HG02938 (cell line): Measurements from ENCODE around the gene GNAI1.

ENCODE experiments used
- ATAC-seq: cut with Tn5 transposase; IDR thresholded peaks from one replicate; pipeline ENCODE4 v1.9.1; 2021; ENCODE audit warnings: mild to moderate bottlenecking, moderate library complexity; ENCODE audit not compliant: unreplicated experiment

Gene GNAI1

DNA sequence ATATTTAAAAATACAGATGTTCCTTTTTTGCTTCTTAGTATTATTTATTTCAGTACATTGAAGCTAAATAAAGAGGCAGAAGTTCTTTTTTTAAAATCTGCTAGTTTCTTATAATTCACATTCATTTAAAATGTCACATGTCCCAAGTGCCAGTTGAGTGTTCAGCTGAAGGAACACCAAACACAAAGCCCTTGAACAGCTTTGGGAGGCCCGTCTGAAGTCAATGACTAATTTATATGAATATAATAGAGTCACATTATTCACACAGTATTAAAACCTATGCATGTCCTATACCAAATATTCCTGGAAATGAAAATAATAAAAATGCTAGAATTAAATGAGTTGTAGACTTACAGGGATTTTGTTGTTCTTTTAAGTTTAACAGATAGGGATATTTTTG lies 70.3 kb downstream of the GNAI1 start:
- no peak for ATAC-seq

DNA sequence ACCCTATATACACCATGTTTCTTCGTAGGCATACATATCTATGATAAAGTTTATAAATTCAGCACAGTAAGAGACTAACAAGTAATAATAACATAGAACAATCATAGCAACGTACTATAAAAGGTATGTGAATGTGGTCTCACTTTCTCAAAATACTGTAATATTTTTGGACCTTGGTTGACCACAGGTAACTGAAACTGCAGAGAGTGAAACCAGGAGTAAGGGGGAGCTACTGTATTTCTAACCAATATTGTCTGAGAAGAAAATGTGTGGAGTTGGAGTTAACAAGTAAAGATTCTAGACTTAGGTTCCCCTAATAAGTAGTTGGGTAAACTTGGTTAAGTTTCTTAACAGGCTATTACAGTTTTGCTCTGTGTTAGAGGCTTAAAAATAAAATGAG lies 72.1 kb downstream of the GNAI1 start:
- peak; percentile 98 for ATAC-seq

DNA sequence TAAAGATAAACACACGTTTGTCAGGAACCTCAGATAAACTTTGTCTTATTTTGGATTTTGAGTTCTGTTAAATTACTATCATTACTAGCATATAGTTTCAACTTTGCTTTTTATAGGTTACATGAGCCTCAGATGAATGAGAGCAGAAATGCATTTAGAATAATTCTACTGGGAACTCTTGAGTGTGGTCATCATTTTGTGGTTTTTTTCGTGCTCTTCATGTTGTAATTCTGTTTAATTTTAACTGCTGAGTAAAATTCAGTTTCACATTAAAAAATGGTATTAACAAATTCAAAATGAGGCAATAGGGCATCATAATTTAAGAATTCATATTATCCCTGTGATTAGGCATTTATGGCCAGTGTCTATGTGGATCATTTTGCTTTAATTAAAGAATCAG lies 72.9 kb downstream of the GNAI1 start:
- no peak for ATAC-seq

DNA sequence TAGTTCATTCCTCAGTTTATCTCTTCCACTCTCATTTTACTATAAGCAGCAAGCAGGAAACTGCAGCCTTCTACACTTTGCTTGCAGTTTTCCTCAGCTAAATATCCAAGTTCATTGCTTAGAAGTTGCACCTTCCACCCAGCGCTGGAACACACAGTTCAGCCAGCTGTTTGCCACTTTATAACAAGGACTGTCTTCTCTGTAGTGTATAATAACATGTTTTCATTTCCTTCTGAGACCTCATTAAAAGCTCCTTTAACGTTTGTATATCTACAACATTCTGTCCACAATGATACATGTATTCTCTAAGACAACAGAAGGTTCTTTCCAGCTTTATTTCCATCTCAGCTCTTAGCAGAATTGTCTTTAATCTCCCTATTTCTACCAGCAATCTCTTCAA lies 74.1 kb downstream of the GNAI1 start:
- ATAC-seq, result no peak

DNA sequence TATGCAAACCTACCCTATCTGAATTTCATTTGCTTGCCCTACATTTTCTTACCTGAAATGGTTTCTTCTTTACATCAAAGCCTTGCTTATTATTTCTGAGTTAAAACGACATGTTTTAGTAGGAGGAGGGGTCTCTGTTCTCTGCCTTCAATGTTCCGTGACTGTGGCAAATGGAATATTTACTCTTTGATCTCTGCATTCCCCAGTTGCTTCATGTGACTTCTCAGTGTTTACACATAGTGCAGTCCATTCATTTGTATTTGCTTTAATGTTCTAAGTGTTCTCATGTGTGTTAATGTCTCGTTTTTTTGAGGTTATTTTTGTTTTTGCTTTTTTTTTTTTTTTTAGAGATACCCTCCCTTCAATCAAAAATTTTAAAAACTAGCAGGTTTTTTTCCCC lies 75.8 kb downstream of the GNAI1 start:
- ATAC-seq, result no peak

DNA sequence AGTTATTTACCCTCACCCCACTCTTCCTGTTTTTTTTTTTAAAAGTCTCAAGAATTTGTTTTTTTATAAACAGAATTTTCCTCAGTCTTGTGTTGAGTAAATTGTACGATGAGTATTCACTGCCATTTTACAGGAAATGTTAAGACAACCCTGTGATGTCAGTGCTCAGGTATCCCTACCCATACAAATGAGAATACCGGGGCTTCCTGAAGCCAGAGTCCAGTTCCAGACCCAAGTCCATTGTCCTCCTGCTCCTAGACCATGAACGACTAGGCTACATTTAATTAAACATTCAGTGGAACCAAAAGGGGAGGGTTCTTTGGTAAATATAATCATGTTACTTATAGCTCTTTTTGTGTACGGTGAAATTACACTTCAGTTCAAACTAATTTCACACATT lies 79.2 kb downstream of the GNAI1 start:
- ATAC-seq, result no peak

DNA sequence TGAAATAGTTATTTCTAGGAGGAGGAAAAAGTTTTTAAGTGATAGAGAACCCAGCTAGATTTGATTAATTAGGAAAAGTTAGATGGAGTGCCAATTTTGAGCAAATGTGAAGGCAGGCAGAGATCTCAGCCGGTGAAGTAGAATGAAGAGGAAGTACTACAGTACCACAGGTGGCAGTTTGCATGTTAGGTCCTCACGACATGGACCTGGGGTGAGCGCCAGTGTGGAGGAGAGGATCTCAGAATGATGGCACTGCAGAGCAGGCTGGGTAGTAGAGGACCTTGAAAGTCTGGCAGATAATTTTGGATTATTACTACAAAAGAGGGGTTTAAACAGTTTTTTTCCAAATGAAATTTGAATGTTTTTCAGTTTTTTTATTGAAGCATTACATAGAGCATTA lies 81.1 kb downstream of the GNAI1 start:
- no peak for ATAC-seq

DNA sequence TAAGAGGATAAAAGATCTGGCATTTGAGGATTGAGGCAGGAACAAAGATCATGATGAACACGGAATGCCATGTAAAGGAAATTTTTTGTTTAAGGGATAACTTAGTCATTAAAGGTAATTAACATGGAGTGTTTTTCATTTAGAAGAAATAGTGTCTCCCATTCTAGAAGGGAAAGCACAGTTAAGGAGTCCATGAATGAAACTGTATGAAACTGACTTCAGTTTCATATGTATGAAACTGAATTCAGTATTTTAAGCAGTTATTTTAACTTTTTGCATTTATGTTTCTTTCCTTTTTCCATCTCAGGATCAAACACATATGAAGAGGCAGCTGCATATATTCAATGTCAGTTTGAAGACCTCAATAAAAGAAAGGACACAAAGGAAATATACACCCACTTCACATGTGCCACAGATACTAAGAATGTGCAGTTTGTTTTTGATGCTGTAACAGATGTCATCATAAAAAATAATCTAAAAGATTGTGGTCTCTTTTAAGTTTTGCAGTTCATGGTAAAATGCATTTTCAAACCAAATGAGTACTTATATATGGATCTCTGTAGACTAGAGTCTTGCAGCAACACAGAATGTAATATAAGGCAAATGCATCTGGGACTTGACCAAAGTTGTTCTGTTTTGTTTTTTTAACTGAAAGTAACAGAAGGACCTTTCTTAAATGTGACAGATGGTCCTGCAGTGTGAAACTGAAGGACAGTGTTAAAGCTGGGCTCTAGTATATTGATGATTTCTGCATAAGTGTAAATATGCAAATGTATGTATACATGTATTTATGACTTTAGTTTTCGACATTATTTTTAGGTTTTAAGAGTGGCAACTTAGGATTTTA lies 82.6 kb downstream of the GNAI1 start:
- ATAC-seq, result no peak

DNA sequence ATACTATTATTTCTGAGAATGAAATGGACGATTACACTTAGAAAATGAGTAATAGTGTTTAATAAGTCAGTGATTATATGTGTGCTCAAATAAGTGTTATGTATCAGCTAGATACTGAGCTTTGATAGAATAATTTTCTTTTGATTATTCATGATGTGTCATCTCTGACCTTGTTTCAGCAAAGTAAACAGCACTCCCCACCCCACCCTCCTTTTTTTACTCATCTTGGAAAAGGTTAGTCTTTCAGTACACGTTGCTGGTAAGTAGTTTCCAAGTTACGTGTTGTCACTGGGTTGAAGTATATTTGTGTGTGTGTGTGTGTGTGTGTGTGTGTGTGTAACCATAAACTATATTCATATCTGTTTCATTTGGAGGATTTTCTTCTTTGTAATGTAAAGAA lies 84.1 kb downstream of the GNAI1 start:
- ATAC-seq, result no peak

DNA sequence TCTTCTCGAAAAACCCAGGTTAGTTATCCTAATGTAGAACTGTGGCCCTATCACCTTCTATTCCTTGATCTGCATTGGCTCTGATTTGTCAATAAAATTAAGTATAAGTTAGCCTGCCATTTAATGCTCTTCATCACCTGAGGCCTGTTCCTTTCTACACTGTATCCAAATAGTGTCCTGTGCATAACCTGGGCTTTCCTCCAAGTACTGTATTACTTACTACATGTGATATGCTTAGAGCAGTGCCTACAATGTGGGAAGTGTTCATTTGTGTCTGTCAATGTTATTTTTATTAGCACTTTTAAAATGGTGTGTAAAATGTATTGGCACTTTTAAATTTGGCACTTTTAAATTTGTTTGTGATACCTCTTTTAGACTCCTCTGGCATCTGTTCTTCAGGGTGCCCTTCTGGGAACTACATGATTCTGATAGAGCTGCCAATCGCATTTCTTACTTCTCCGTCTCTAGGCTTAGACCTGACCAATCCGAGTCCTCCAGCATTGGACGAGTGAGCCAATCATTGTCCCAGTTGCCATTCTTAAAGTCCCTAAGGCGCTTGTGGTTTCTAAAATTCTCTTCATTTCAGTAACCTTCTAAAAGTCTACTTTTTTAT lies 85.5 kb downstream of the GNAI1 start:
- ATAC-seq, result no peak

DNA sequence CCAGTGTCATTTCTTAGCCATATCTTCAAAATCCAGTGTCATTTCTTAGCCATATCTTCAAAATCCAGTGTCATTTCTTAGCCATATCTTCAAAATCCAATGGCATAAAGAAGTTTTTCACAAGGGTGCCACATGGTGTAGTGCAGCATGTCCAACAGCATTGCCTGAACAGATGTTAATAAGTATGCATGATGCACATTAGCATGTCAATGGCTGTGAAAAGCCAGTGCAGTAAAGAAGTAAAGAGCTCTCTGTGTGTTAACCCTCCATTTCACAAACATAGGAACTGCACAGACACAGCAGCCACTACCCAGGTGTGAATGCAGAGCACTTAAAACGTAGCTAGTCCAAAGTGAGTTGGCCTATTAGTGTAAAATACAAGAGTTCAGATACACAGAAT lies 89.8 kb downstream of the GNAI1 start:
- ATAC-seq, result no peak

DNA sequence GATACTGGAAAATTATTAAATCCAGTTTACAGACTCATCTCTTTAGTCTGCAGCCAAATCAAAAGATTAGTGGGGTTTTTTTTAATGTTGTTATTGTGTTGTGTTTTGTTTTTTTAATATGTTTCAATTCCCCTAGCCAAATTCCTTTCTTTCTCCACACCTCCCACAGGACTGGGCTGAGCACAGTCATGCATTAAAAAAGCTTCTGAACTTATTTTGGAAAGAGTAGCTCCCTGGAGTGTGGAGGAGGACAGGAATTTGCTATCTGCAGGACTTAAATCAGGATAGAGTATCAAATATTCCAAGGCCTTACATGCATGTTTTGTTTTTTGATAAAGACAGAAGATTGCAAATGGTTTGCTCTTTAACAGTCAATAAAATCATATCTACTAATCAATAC lies 90.7 kb downstream of the GNAI1 start:
- ATAC-seq, result no peak

DNA sequence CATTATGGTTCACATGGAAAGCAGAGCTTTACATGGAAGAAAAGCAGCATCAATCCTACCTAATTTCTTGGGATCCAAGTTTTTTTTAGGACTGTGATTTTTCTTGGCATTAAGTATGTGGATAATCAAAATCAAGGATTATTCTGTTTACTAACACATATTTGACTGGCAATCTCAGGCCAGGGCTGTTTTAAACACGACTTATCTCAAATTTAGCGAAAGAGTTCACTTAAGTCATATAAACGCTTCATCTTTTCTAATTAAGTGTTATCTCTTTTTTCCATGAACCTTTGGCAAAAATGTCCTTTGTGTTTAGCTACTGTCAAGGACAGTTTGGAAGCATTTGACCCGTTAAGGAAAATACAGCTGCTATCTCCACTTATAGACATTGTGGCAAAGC lies 92.0 kb downstream of the GNAI1 start:
- ATAC-seq, result no peak

DNA sequence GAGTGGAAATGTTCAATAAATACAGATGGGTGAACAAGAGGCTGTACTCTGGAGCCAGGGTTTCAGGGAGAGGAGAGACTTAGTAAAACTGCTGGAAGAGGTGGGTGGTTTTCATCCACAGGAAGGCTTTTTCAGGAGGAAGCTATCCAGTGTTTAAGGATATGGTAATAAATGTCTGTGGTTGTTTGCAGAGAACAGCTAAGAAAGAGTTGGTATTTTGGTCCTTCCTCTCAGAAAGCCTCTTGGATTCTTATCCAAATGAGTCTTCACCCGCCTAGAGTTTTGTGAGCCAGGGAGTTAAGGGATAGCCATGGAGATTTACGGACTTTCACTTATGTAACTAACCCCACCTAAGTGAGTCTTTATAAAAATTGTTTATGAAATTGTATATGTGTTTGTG lies 95.7 kb downstream of the GNAI1 start:
- ATAC-seq, result no peak

DNA sequence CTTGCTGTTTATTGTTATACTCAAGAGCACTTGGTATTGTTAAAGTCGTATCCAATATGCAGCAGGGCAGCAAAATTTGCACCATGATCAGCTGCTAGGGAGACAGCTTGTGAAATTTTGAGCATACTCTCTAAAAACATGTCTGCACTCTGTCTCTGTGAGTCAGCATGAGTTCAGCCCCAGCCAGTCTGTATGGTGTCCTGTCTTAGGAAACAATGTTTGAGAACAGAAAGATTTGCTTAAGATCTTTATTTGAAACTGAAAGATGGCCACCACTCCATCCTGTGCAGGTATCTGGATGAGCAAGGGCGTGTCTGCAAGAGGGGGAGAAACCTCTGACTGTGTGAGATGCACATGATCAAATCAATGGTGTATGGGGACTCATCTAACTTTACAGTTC lies 97.1 kb downstream of the GNAI1 start:
- no peak for ATAC-seq

DNA sequence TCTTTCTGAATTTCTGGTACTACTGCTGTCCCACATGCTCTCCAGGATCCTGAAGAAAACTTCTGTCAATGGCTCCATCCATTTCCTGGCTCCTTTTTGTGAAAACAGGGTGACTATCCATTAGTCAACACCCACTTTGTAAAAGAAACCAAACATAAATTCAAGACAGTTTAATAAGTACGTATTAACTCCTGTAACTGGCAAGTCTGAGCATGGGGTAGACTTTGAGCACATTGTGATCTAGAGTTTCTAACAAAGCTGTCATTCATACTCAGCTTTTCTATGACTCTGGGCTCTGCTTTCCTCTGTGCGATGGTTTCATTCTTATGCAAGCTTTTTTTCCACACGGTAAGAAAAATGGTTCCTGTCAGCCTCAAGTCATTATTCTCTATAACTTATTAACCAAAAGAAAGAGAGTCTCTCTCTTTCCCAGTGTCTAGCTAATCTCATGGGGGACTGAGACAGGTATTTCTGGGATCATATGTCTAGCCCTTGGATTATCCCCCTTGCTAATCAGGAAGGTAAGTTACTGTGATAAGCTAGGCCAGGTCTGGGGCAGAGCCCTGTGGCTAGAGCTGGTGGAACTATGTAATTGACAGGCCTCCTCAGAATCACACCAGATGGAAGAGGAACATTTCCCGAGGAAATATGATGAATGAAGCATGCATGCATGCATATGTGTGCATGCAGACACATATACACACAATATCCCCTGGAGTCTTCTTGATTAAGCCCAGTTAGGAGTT lies 98.5 kb downstream of the GNAI1 start:
- ATAC-seq, result no peak

DNA sequence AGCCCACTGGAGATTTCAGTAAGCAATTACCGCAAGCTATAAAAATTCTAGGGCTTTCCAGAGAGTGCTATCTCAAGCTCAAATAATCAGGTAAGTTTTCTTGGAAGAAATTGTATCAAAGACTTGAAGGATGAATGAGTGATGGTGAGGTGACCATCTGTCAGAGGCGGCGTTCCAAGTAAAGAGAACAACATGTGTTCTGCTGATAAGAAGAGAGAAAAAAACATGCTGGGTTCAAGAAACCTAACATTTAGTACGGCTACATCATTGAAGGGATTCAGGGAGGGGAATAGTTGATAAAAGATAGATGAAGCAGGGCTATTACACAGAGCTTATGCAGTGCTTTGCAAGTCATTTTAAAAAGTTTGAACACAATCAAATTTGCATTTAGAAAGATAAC lies 100.7 kb downstream of the GNAI1 start:
- ATAC-seq, result no peak

DNA sequence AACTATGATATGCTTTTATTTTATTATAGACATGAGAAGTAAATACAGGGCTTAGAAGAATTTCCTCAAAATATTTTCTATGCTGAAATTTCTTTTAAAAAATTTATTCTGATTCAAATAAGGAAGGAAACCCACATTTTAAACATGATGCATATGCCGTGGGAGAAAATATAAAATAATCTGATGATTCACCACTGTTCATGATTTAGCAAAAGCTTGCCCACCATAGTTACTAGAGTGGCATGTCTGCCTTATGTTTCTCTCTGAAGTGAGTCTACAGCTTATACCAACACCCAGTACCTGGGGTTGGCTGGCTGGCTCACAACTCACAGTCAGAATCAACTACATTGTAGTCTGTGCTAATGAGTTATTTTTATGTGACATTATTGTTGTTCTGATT lies 102.0 kb downstream of the GNAI1 start:
- no peak for ATAC-seq

DNA sequence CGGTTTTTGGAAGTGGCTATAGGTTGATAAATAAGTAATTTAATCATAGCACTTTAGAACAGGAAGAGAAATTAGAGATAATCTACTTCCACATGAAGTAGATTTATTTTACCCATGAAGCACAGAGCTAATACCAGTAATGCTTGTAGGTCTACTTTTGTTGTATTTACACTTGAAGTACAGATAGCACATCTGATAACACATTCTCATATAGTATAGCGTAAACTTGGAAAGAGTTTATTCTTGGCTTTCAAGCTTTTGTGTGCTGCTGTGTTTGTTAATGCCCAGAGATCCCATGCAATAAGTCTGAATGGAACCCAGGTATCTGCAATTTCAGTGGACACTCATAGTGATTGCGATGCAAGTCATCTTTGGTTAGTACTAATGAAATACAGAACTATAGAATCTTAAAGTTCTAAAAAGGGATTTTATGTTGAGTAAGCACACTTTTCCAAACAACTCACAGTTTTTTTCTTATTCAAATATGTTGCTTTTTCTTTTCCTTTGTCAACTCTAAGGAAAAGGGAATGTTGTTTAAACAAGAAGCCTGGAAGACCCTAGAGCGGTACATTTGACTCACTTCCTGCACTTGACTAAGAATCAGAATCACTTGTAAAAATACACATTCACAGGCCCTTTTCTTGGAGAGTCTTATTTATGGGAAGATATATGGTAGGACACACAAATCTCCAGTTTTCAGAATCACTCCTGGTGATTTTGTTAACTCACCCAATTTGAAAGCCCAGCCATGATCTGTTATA lies 105.8 kb downstream of the GNAI1 start:
- no peak for ATAC-seq

DNA sequence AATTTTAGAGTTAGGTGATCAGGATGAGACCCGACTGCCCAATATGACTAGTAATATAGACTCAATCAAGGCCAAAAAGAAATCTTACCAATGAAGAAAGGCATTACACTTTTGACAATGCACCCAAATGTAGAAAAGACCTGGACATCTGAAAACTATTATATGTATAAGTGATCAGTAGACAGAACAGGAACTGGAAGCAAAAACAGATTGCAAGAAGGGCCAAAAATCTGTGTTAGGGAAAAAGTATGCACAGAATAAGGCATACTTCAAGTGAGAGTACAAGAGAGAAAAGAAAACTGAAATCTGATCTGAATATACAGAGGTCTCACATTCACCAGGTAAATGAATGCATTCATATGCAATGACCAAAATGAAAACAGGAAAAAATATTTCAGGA lies 107.0 kb downstream of the GNAI1 start:
- no peak for ATAC-seq

DNA sequence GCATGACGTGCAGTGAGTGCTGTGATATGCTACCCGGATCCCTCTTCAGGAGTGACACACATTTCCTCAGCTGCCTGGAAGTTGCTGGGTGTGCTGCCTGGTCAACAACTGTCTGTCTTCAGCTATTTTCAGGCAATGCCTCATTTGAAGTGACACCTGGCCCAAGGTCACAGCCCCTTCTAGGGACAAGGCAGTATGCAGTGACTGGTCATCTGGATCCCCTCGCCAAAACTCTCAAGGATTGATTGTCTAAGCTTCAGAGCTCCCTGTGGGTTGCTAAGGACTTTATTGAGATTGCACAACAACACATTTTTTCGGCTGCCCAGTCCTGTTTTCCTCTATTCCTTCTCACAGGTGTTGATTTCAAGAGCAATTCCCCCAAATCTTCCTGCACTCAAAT lies 108.8 kb downstream of the GNAI1 start:
- ATAC-seq, result no peak
